Natural killer cell (primary cell): ENCODE results near the gene PLD1. TPM values are rescaled to one million over a fixed set of nuclear protein-coding genes. Genes with fewer than 3 reads are reported as not detected.

Experiments used
- ATAC-seq, 3 donors: fragments of 150-1000 bp in 2 of 3; fragments of 200-7000 bp in 1 of 3; cut with Tn5 transposase; 1 replicate in 1 of 3; 2 replicates in 2 of 3; pipeline ENCODE4 v1.10.0; 2021; ENCODE audit warnings: mild to moderate bottlenecking in 2 of 3, moderate library complexity in 2 of 3
- DNase-seq, 2 donors: peaks; one replicate each; pipeline versions ENCODE4 v3.0.0 to v3.0.0-alpha.2; 2013 to 2021; ENCODE audit warnings: mixed read lengths in 1 of 2
- H3K27ac ChIP-seq: one replicate; pipeline ENCODE4 v1.5.1; 2013; ENCODE audit warnings: mild to moderate bottlenecking, low read length
- H3K27me3 ChIP-seq: one replicate; pipeline ENCODE4 v1.6.1; 2013; ENCODE audit warnings: low read length; ENCODE audit not compliant: control insufficient read depth, insufficient read depth
- H3K36me3 ChIP-seq: one replicate; pipeline ENCODE4 v1.6.1; 2013; ENCODE audit warnings: low read length; ENCODE audit not compliant: control insufficient read depth, insufficient read depth
- H3K4me1 ChIP-seq: one replicate; pipeline ENCODE4 v1.6.1; 2013; ENCODE audit warnings: low read length; ENCODE audit not compliant: control insufficient read depth, insufficient read depth
- H3K4me3 ChIP-seq: one replicate; pipeline ENCODE4 v1.5.1; 2013; ENCODE audit warnings: low read length
- H3K9me3 ChIP-seq: one replicate; pipeline ENCODE4 v1.6.1; 2013; ENCODE audit warnings: low read length; ENCODE audit not compliant: control insufficient read depth, insufficient read depth
- H3K27ac Mint-ChIP-seq, 2 donors: one replicate each; pipeline ENCODE4 v1.8.0; 2022; ENCODE audit warnings: mild to moderate bottlenecking in 2 of 2, mixed read lengths in 2 of 2, moderate library complexity in 1 of 2
- H3K27me3 Mint-ChIP-seq, 2 donors: one replicate each; pipeline ENCODE4 v1.8.0; 2022; ENCODE audit warnings: low read depth in 2 of 2, mixed read lengths in 2 of 2
- H3K36me3 Mint-ChIP-seq: one replicate; pipeline ENCODE4 v1.8.0; 2022; ENCODE audit warnings: mixed read lengths
- H3K4me1 Mint-ChIP-seq, 2 donors: one replicate each; pipeline ENCODE4 v1.8.0; 2022; ENCODE audit warnings: mixed read lengths in 2 of 2
- H3K4me3 Mint-ChIP-seq: one replicate; pipeline ENCODE4 v1.8.0; 2022; ENCODE audit warnings: mild to moderate bottlenecking, moderate library complexity, mixed read lengths
- H3K9me3 Mint-ChIP-seq, 2 donors: one replicate each; pipeline ENCODE4 v1.8.0; 2022; ENCODE audit warnings: mixed read lengths in 2 of 2
- CTCF ChIP-seq: fragments of 200-600 bp; IDR thresholded peaks from one replicate; pipeline ENCODE4 v1.8.0; 2022; ENCODE audit warnings: antibody characterized with exemption
- WGBS: methylation state at CpG from one replicate; pipeline ENCODE4 v1.1.7; 2013; ENCODE audit warnings: missing lambda C conversion rate; ENCODE audit not compliant: insufficient coverage; 5-methylcytosine and 5-hydroxymethylcytosine counted together
- intact Hi-C: fragments of 100-400 bp; cut with micrococcal nuclease; formaldehyde crosslinking; loops from one replicate; pipeline ENCODE4 v1.14.2; 2022
- total RNA-seq, 4 donors: library from RNA; stranded (reverse); fragments of 120-200 nt in 1 of 4; gene quantifications; one replicate each; pipeline versions ENCODE4 v1.2.3 to v1.2.4, GENCODE V29; 2013 to 2022

PLD1 gene
- total RNA-seq, 3 donors from 2014 or later (not counting 1 experiment from before 2014, with no cell fraction given): 13.2 to 26.3 (median 17.1) TPM

- no peak for TF ChIP-seq CTCF
- no peak for ATAC-seq
- Histone ChIP-seq H3K36me3 (no peaks in the 10 kb centered on the region), H3K4me1 (no peaks in the 10 kb centered on the region), H3K4me3 (no peak overlapping the region), H3K27me3 (no peaks in the 10 kb centered on the region), H3K9me3 (no peaks in the 10 kb centered on the region), H3K27ac (no peak overlapping the region)
- 98% methylated on average over 4 of the region's 4 CpGs for WGBS
- Mint-ChIP-seq H3K4me1 (no peaks in the 10 kb centered on the region), H3K27ac (no peak overlapping the region), H3K27me3 (no peaks in the 10 kb centered on the region), H3K36me3 (no peaks in the 10 kb centered on the region), H3K9me3 (peaks cover 0 to 4% of the 10 kb centered on the region in 2 donors), H3K4me3 (no peak overlapping the region)
- no peak for DNase-seq
- intact Hi-C loops: no loop called here
Observed at GRCh38 chr3:171718493-171719185, 91.6 kb downstream of the PLD1 start.

- no peak for ATAC-seq
- Histone ChIP-seq H3K27me3 (no peaks in the 10 kb centered on the region), H3K4me1 (no peaks in the 10 kb centered on the region), H3K27ac (no peak overlapping the region), H3K9me3 (no peaks in the 10 kb centered on the region), H3K36me3 (no peaks in the 10 kb centered on the region), H3K4me3 (no peak overlapping the region)
- WGBS: 100% methylated on average over 2 of the region's 2 CpGs
- Mint-ChIP-seq H3K4me1 (no peaks in the 10 kb centered on the region), H3K9me3 (peaks cover 0 to 4% of the 10 kb centered on the region in 2 donors), H3K36me3 (no peaks in the 10 kb centered on the region), H3K27me3 (no peaks in the 10 kb centered on the region), H3K4me3 (no peak overlapping the region), H3K27ac (no peak overlapping the region)
- no peak for DNase-seq
- intact Hi-C loops: no loop called here
- no peak for TF ChIP-seq CTCF
Observed at GRCh38 chr3:171715155-171715554, 95.1 kb downstream of the PLD1 start.

- Mint-ChIP-seq H3K4me1 (no peaks in the 10 kb centered on the region), H3K4me3 (no peak overlapping the region), H3K36me3 (no peaks in the 10 kb centered on the region), H3K9me3 (peaks cover 0 to 4% of the 10 kb centered on the region in 2 donors), H3K27me3 (no peaks in the 10 kb centered on the region), H3K27ac (no peak overlapping the region)
- ATAC-seq (no peak), DNase-seq (no peak)
- Histone ChIP-seq H3K9me3 (no peaks in the 10 kb centered on the region), H3K36me3 (no peaks in the 10 kb centered on the region), H3K27ac (no peak overlapping the region), H3K4me1 (no peaks in the 10 kb centered on the region), H3K27me3 (no peaks in the 10 kb centered on the region), H3K4me3 (no peak overlapping the region)
- TF ChIP-seq CTCF: no peak
- 90% methylated on average over 8 of the region's 8 CpGs for WGBS
- intact Hi-C loops: no loop called here
Observed at GRCh38 chr3:171712171-171712938, 97.9 kb downstream of the PLD1 start.
